NCI-H2171 treated with DMSO at 0.1 percent for 48 hours (cell line): ENCODE data around the gene NGF.
"Not testable (repeated sequence)": the region's sequence is repeated elsewhere in the genome, so short reads cannot be mapped to it uniquely, and the experiment has no call there.

Experiments
- DNase-seq: peaks from one replicate; lab custom pipeline; 2025; lab: John Stamatoyannopoulos, UW

Gene NGF

GRCh38 chr1:115310581-115311473, 27.2 kb downstream of the NGF start:
- DNase-seq = no peak

GRCh38 chr1:115309504-115309903, 28.5 kb downstream of the NGF start:
- not testable (repeated sequence) for DNase-seq

GRCh38 chr1:115308969-115309368, 29.1 kb downstream of the NGF start:
- no peak for DNase-seq

- no peak for DNase-seq
Measured at GRCh38 chr1:115307661-115308060, 30.4 kb downstream of the NGF start.

GRCh38 chr1:115306146-115306545, 31.9 kb downstream of the NGF start:
- DNase-seq = no peak

GRCh38 chr1:115303364-115303763, 34.7 kb downstream of the NGF start:
- no peak for DNase-seq

- no peak for DNase-seq
Measured at GRCh38 chr1:115302390-115302961, 35.6 kb downstream of the NGF start.

- DNase-seq = no peak
Measured at GRCh38 chr1:115301438-115302020, 36.5 kb downstream of the NGF start.

- DNase-seq = peak; percentile 76
Measured at GRCh38 chr1:115300087-115300876, 37.8 kb downstream of the NGF start.

GRCh38 chr1:115299266-115299665, 38.8 kb downstream of the NGF start:
- no peak for DNase-seq

- DNase-seq = no peak
Measured at GRCh38 chr1:115296981-115297380, 41.1 kb downstream of the NGF start.

- no peak for DNase-seq
Measured at GRCh38 chr1:115295904-115296696, 41.9 kb downstream of the NGF start.

- no peak for DNase-seq
Measured at GRCh38 chr1:115293899-115294298, 44.1 kb downstream of the NGF start.

- no peak for DNase-seq
Measured at GRCh38 chr1:115293006-115293405, 45.0 kb downstream of the NGF start.

GRCh38 chr1:115291741-115292140, 46.3 kb downstream of the NGF start:
- DNase-seq = no peak

- DNase-seq = no peak
Measured at GRCh38 chr1:115289940-115290339, 48.1 kb downstream of the NGF start.

- no peak for DNase-seq
Measured at GRCh38 chr1:115288591-115289198, 49.4 kb downstream of the NGF start.

- no peak for DNase-seq
Measured at GRCh38 chr1:115286431-115287205, 51.4 kb downstream of the NGF start.

- no peak for DNase-seq
Measured at GRCh38 chr1:115284209-115284608, 53.8 kb downstream of the NGF start.

- no peak for DNase-seq
Measured at GRCh38 chr1:115283681-115284146, 54.3 kb downstream of the NGF start.
